Stimulated activated CD4-positive, alpha-beta T cell treated with anti-CD3 and anti-CD28 coated beads, Interleukin-4, amount 100 ng/mL, for 4 hours (primary cell): ENCODE data around the gene IFI30.
"Not testable (repeated sequence)": the region's sequence is repeated elsewhere in the genome, so short reads cannot be mapped to it uniquely, and the experiment has no call there.

Experiments
- DNase-seq, 2 experiments: peaks; one replicate each; pipeline ENCODE4 v3.0.0-alpha.2; 2020

The IFI30 gene

DNA sequence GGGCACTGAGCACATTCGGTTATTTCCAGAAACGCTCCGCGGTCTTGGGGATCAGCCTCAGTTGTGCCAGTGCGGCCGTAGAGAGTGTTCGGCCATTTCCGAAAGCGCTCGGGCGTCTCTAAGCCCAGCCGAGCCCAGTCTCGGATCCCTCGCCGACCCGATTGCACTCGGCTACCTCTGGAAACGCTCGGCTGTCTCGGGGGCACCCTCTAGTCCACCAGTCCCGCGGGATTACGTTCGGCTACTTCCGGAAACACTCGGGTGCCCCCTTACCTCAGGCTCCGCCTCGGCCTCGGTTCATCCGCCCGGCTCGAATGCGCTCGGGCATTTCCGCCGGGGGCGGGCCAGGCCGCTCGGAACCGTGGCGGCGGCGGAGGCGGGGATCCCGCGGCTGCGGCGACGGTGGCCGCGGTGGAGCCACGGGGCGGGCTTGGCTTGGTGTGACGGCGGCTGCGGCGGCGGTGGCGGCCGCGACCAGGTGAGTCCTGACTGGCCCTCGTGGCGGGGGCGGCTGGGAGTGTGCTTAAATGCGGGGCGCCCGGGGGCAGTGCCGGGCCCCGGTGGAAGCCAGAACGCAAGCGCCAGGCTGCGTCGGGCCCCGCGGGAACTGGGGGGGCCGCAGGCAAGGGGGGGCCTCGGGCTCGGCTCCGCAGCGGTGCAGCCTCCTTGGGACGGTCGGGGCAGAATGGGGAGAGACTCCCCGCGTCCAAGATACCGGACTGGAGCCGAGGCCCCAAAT lies 20.6 kb upstream of the IFI30 start, which contains the start of gene PIK3R2:
Gene PIK3R2 (plus strand): TSS at position 347 of the 739 bp plus-strand sequence. CDS start 2,717 bp downstream, outside the sequence.
- peak; percentile 99 to 100 for DNase-seq

GRCh38 chr19:18153556-18154134 lies 20.0 kb upstream of the IFI30 start:
- DNase-seq = peak; percentile 13 to 23

- no peak for DNase-seq
Observed at GRCh38 chr19:18155095-18156087, 18.2 kb upstream of the IFI30 start.

GRCh38 chr19:18156268-18156667 lies 17.3 kb upstream of the IFI30 start:
- no peak for DNase-seq

DNA sequence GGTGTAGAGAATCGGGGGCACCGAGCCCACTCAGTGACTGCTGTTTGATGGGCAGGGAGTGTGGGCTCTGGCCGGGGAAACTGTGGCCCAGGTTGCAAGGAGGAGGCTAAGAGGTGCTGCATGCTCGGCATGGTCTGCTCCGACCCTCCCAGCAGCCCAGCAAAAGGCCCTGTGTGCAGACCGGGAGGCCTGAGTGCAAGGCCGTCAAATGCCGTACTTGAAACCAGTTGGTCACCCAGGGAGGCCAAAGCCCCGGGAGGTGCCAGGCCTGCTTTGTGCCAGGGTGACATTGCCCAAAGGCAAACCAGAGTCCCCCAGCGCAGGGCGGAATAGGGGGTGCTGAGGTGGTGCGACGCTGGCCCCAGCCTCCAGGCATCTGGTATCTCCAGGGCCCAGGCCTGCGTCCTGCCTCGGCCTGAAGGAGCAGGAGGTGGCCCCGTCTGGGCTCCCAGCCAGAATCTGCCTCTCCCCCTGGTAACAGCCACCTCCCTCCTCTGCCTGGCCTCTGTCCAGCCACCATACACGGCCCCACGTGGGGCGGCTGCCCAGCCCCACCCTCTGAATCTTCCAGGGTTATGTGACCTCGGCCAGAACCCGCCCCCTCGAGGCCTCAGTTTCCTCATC lies 16.7 kb upstream of the IFI30 start:
- no peak for DNase-seq

- DNase-seq = no peak
Observed at GRCh38 chr19:18157465-18158063, 16.0 kb upstream of the IFI30 start.

- DNase-seq = no peak
Observed at GRCh38 chr19:18158467-18158866, 15.1 kb upstream of the IFI30 start.

GRCh38 chr19:18159059-18159616 lies 14.5 kb upstream of the IFI30 start:
- DNase-seq = not testable (repeated sequence)

DNA sequence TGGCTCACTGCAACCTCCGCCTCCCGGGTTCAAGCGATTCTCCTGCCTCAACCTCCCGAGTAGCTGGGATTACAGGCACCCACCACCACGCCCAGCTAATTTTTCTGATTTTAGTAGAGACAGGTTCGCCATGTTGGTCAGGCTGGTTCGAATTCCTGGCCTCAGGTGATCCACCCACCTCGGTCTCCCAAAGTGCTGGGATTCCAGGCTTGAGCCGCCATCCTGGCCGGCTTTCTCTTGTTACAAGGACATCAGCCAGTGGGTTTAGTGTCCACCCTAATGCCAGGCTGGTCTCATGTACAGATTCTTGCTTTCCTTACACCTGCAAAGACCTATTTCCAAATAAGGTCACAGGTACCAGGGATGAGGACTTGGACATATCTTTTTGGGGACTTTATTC lies 13.8 kb upstream of the IFI30 start:
- no peak for DNase-seq

DNA sequence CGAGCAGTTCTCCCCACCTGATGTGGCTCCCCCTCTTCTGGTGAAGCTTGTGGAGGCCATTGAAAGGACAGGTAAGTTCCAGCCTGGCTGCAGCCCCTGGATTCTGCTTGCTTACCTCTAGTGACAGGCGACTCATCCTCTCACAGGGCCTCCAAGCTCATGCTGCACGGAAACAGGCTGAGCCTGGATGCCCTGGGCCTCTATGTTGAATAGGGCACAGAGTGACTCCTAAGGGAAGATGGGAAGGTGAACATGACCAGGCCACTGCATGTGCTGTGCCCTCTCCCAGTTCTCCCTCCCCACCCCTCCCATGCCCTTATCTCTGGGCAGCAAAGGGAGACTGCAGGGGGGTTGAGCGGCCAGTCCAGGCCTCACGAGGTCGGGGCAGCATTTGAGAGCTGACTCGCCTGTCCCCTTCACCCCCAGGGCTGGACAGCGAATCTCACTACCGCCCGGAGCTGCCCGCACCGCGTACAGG lies 13.1 kb upstream of the IFI30 start:
- DNase-seq = no peak

DNA sequence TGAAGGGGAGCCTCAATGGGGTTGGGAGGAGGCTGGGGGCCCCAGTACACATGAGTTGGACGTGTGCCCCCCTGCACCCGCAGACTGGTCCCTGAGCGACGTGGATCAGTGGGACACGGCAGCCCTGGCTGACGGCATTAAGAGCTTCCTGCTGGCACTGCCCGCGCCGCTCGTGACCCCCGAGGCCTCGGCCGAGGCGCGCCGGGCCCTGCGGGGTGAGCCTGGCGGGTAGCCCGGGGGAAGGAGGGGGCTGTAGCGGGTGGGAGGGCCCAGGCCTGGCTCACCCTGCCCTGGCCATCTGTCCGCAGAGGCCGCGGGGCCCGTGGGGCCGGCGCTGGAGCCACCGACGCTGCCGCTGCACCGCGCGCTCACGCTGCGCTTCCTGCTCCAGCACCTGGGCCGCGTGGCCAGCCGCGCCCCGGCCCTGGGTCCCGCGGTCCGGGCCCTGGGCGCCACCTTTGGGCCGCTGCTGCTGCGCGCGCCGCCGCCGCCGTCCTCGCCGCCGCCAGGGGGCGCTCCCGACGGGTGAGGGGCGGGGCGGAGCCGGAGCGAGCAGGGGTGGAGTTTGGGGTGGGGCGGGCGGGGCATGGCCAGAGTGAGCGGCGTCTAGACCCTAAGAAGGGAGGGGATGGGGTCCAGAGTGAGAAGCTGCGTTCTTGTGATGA lies 12.5 kb upstream of the IFI30 start:
- peak; percentile 69 to 83 for DNase-seq

DNA sequence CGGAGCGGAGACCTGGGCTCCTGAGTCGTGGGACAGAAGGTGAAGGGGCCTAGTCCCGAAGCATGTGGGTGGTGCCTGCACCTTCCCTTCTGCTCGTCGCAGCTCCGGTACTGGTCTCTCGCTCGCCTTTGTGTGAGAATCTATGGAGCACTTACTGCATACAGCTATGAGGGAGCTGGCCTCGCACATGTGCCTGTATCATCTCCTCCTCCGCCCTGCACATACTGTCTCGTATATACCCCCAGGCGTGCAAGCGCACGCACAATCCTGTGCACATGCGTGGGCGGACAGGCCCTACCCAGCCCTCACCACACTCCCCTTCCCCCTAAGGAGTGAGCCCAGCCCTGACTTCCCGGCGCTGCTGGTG lies 12.0 kb upstream of the IFI30 start:
- DNase-seq = no peak

DNA sequence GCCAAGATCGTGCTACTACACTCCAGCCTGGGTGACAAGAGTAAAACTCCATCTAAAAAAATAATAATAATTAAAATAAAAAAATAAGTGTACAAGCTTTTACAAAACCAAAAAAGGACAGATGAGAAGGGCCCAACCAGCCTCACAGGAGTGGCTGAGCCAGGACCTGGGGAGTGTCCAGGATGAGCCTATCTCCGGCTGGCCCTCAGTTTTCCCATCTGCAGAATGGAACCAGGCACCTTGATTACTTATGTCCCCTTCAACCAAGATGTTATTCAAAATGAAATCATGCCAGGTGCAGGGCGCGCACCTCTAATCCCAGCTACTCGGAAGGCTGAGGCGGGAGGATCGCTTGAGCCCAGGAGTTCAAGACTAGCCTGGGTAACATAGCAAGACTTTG lies 9.5 kb upstream of the IFI30 start:
- DNase-seq = no peak

DNA sequence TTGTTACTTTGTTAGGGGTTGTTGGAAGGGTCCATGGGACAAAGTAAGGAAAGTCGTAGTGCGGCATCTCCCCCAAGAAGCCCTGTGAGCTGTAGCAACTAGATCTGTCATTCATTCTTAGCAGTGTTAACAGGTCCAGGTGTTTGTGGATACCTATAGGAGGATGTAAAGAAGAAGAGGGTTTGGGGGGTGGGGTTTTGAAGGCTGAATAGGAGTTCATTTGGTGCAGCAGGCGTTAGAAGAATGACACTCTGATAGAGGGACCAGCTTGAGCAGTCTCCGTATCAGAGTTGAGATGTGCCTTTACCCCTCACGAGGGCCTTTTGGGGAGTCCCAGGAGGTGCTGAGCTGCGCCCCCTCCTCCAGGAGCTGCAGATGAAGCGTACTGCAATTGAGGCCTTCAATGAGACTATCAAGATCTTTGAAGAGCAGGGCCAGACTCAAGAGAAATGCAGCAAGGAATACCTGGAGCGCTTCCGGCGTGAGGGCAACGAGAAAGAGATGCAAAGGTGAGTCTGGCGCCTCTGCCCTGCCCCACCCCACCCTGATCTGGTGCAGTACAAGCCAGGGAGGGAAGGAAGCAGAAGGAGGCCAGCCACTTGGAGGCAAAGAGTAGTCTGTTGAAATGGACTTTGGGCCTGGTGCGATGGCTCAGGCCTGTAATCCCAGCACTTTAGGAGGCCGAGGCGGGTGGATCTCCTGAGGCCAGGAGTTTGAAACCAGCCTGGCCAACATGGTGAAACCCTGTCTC lies 7.6 kb upstream of the IFI30 start:
- DNase-seq = no peak

- no peak for DNase-seq
Observed at GRCh38 chr19:18167011-18167410, 6.6 kb upstream of the IFI30 start.

DNA sequence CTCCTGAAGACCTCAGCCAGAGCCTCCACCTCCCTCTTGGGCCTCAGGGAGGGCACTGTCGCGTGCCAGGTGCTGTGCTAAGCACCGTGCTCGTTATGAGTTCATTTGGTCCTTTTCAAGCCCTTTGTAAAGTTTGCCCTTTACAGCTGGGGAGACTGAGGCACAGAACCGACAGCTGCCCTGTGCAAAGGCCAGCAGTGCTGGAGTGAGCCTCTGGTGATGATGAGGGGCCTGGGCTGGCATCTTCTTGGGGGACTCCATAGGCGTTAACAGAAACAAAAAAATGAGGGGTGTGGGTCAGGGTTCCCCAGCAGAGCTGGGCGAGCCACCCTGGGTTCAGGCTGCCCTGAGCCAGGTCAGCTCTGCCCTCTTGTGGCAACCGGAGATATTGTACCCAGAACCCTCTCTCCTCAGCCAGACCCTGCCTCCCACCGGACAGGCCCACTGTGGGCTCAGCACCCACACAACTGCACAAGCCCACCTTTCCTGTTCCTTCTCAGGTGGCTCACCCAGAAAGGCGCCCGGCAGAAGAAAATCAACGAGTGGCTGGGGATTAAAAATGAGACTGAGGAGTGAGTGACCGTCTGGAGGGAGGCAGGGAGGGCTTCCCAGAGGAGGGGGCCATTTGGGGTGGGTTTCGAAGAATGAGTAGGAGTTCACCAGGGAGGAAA lies 5.5 kb upstream of the IFI30 start:
- peak; percentile 55 to 56 for DNase-seq

DNA sequence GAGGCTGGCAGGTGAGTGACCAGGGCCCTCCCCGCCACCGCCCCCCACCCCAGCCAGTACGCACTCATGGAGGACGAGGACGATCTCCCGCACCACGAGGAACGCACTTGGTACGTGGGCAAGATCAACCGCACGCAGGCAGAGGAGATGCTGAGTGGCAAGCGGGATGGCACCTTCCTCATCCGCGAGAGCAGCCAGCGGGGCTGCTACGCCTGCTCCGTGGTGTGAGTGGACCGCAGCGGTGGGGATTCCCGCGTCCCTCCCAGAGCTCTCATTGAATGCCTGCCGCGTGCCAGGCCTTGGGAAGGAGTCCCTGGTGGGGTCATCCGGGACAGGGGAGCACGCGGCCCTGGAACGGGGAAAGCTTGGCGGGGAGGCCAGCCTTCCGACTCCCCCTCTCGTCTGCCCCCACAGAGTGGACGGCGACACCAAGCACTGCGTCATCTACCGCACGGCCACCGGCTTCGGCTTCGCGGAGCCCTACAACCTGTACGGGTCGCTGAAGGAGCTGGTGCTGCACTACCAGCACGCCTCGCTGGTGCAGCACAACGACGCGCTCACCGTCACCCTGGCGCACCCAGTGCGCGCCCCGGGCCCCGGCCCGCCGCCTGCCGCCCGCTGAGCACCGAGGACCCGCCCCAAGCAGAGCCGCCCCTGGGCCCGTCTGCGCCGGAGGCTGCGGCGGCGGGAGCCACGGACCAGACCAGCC lies 4.8 kb upstream of the IFI30 start:
- DNase-seq = no peak

DNA sequence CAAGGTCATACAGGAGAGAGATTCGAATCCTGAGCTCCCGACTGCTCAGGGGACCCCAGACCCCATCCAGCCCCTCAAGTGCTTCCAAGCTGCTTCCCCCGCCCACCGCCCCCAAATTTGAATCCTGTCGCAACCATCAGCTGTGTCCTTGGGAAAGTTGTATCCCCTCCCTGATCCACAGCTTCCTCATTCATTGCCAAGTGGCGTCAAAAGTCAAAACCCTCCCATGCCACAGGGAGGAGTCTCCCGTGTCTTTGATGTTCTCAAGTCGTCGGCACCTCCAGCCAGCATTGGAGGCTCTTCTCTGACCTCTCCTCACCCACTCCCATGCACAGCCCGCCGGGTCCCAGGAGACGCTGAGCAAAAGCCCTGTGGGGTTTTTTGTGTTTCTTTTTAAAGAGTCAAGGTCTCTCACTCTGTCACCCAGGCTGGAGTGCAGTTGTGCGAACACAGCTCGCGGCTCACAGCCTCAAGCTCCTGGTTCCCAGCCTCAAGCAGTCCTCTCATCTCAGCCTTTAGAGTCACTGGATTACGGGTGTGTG lies 2.8 kb upstream of the IFI30 start:
- DNase-seq = no peak
